DND-41 (cell line): ENCODE measurements around the gene SELENON.

ENCODE experiments used
- ATAC-seq: fragments of 200-7000 bp; cut with Tn5 transposase; 3 replicates; pipeline ENCODE4 v1.9.1; 2021; ENCODE audit warnings: low read depth; ENCODE audit not compliant: insufficient read depth
- DNase-seq: peaks from one replicate; pipeline ENCODE4 v3.0.0-alpha.2; 2020
- H2AFZ ChIP-seq: 2 replicates; pipeline ENCODE4 v1.6.0; 2012; ENCODE audit warnings: low read depth, low read length
- H3K27ac ChIP-seq: 2 replicates; pipeline ENCODE4 v1.5.1; 2012; ENCODE audit warnings: low read length, inconsistent platforms
- H3K27me3 ChIP-seq: fragments of 200-600 bp; sonication (generic); 2 replicates; pipeline ENCODE4 v1.6.0; 2012; ENCODE audit warnings: low read length, mild to moderate bottlenecking, inconsistent platforms; ENCODE audit not compliant: insufficient read depth, poor library complexity
- H3K36me3 ChIP-seq: 2 replicates; pipeline ENCODE4 v1.5.1; 2012; ENCODE audit warnings: low read length, inconsistent platforms; ENCODE audit not compliant: insufficient read depth
- H3K4me1 ChIP-seq: 2 replicates; pipeline ENCODE4 v1.5.1; 2012; ENCODE audit warnings: mild to moderate bottlenecking, low read length; ENCODE audit not compliant: insufficient read depth
- H3K4me2 ChIP-seq: 2 replicates; pipeline ENCODE4 v1.6.0; 2012; ENCODE audit warnings: mild to moderate bottlenecking, moderate library complexity, low read length, inconsistent platforms; ENCODE audit not compliant: insufficient read depth
- H3K4me3 ChIP-seq, 2 experiments: fragments of 200-600 bp in 1 of 2; shearing (Covaris generic) in 1 of 2; 2 replicates each; pipeline ENCODE4 v1.5.1; 2012 to 2016; ENCODE audit warnings: inconsistent platforms in 2 of 2, low read length in 2 of 2, mild to moderate bottlenecking in 2 of 2, low read depth in 1 of 2, moderate library complexity in 1 of 2
- H3K79me2 ChIP-seq: 2 replicates; pipeline ENCODE4 v1.6.0; 2012; ENCODE audit warnings: low read length, inconsistent platforms; ENCODE audit not compliant: insufficient read depth
- H3K9ac ChIP-seq: 2 replicates; pipeline ENCODE4 v1.6.0; 2012; ENCODE audit warnings: low read depth, mild to moderate bottlenecking, inconsistent platforms, low read length, moderate library complexity
- H3K9me3 ChIP-seq: 2 replicates; pipeline ENCODE4 v1.5.1; 2012; ENCODE audit warnings: low read length, moderate library complexity, mild to moderate bottlenecking, inconsistent platforms; ENCODE audit not compliant: insufficient read depth, severe bottlenecking
- H4K20me1 ChIP-seq: 2 replicates; pipeline ENCODE4 v1.6.0; 2012; ENCODE audit warnings: low read length; ENCODE audit not compliant: insufficient read depth
- EZH2 ChIP-seq: IDR thresholded peaks from 3 replicates; pipeline ENCODE4 v1.6.1; 2012; ENCODE audit warnings: borderline replicate concordance, low read depth, mild to moderate bottlenecking, moderate library complexity, low read length, inconsistent platforms; ENCODE audit not compliant: severe bottlenecking
- TF ChIP-seq, protein P1 (sequence below): IDR thresholded peaks from 2 replicates; pipeline ENCODE4 v1.5.1; 2012; ENCODE audit warnings: borderline replicate concordance, low read length, moderate library complexity, mild to moderate bottlenecking; ENCODE audit not compliant: poor library complexity, severe bottlenecking; ENCODE audit errors: extremely low read depth

Gene SELENON

DNA sequence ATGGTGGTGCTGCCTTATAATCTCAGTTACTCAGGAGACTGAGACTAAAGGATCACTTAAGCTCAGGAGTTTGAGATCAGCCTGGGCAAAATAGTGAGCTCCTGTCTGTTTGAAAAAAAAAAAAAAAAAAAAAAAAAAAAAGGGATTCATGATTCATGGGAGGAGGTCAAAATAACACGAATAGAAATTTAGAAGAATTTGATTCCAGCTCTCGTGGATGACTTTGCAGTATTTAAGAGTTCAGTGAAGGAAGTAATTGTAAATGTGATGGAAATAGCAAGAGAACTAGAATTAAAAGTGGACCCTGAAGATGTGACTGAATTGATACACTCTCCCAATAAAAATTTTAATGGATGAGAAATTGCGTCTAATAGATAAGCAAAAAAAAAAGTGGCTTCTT lies 43.5 kb downstream of the SELENON start:
- TF ChIP-seq, protein P1, sequence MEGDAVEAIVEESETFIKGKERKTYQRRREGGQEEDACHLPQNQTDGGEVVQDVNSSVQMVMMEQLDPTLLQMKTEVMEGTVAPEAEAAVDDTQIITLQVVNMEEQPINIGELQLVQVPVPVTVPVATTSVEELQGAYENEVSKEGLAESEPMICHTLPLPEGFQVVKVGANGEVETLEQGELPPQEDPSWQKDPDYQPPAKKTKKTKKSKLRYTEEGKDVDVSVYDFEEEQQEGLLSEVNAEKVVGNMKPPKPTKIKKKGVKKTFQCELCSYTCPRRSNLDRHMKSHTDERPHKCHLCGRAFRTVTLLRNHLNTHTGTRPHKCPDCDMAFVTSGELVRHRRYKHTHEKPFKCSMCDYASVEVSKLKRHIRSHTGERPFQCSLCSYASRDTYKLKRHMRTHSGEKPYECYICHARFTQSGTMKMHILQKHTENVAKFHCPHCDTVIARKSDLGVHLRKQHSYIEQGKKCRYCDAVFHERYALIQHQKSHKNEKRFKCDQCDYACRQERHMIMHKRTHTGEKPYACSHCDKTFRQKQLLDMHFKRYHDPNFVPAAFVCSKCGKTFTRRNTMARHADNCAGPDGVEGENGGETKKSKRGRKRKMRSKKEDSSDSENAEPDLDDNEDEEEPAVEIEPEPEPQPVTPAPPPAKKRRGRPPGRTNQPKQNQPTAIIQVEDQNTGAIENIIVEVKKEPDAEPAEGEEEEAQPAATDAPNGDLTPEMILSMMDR = no peak
- no peaks in the 10 kb centered on the region for H3K27me3 ChIP-seq
- no peak overlapping the region for H3K4me3 ChIP-seq
- H3K9ac ChIP-seq = no peak overlapping the region
- H3K9me3 ChIP-seq = peaks cover 9% of the 10 kb centered on the region
- H3K36me3 ChIP-seq = no peaks in the 10 kb centered on the region
- no peak for ATAC-seq
- no peak overlapping the region for H2AFZ ChIP-seq
- no peak overlapping the region for H3K4me2 ChIP-seq
- H4K20me1 ChIP-seq = peaks cover 7% of the 10 kb centered on the region; the same call in 1 of the 2 replicates
- no peaks in the 10 kb centered on the region for H3K4me1 ChIP-seq
- no peak overlapping the region for H3K27ac ChIP-seq
- H3K79me2 ChIP-seq = peaks cover 71% of the 10 kb centered on the region
- no peak for DNase-seq

DNA sequence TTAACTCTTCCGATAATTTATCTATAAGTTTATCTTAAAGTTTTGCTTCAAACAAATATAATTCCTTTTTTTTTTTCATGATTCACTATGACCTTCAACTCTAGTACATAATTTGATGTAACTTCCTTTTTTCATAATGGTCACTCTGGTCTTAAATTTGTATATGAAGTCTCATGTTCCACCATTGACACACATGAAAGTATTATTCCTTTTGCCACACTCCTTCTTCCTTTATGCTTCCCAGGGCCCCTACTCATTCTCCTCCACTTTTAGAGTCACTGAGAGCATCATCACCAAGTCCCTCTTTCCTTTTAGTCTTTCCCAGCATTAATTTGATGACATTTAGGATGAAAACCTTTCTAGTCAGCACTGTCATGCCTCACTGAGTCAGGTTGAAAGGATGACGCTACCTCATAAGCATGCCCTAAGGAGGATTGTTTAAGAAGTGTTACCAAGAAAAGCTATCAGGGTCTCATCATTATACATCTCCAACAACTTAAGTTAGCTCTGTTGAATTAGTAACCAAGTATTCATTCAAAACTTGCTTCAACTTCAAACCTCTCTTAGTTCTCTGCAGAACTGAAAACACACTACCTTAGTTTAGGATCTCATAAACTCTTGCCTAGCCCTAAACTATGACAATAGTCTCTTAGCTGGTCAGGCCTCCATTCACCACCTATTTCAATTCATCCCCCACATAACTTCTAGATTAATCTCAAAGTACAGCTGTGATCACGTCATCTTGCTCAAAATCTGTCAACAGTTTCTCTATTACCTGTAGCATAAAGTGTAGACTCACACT lies 44.7 kb downstream of the SELENON start:
- DNase-seq = no peak
- Histone ChIP-seq H3K27ac (no peak overlapping the region), H3K79me2 (peaks cover 75% of the 10 kb centered on the region), H3K9ac (no peak overlapping the region), H3K9me3 (peaks cover 9% of the 10 kb centered on the region), H3K4me1 (no peaks in the 10 kb centered on the region), H3K4me3 (no peak overlapping the region), H3K27me3 (no peaks in the 10 kb centered on the region), H3K36me3 (0 out of 2 replicates have a peak, but pooled peaks cover under 1% of the 10 kb centered on the region), H4K20me1 (peaks cover 9% of the 10 kb centered on the region; the same call in 1 of the 2 replicates), H2AFZ (no peak overlapping the region), H3K4me2 (no peak overlapping the region)
- no peak for ATAC-seq
- TF ChIP-seq EZH2 = no peak
- TF ChIP-seq, protein P1 = no peak

DNA sequence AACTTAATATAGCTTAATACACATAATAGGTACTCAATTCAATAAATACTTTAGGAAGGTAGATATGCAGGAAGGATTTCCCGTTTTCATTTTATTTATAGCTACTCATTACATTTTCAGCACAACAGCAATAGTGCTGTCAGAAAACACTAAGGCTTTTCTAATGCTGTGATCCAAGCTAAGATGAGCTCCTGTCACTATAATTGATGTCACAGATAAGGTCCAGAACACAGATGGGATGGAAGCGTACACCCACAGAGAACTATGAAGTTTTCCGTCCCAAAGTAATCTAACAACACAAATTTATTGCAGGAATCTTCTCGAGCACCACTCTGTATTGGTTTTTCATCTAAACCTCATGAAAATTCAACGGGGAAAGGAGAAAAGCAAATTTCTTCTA lies 45.7 kb downstream of the SELENON start:
- H3K79me2 ChIP-seq = peaks cover 76% of the 10 kb centered on the region
- H4K20me1 ChIP-seq = peaks cover 15% of the 10 kb centered on the region; the same call in 1 of the 2 replicates
- H3K9ac ChIP-seq = no peak overlapping the region
- H3K27me3 ChIP-seq = no peaks in the 10 kb centered on the region
- no peaks in the 10 kb centered on the region for H3K4me1 ChIP-seq
- ATAC-seq (no peak), DNase-seq (no peak)
- no peaks in the 10 kb centered on the region for H3K9me3 ChIP-seq
- H2AFZ ChIP-seq = no peak overlapping the region
- no peak overlapping the region for H3K4me3 ChIP-seq
- H3K36me3 ChIP-seq = 0 out of 2 replicates have a peak, but pooled peaks cover 6% of the 10 kb centered on the region
- TF ChIP-seq, protein P1 = no peak
- no peak for TF ChIP-seq EZH2
- no peak overlapping the region for H3K4me2 ChIP-seq
- no peak overlapping the region for H3K27ac ChIP-seq
